H1 (cell line): Measurements from ENCODE around the gene CNIH4. TPM values are rescaled to one million over a fixed set of nuclear protein-coding genes. Genes with fewer than 3 reads are reported as not detected.

Source experiments
- CTCF ChIA-PET: fragments of 300-600 bp; sonication (Branson Sonifier 250); formaldehyde crosslinking; loops from one replicate; lab custom pipeline; 2021; ENCODE audit not compliant: partially characterized antibody; lab: Charles Lee
- POLR2A ChIA-PET: fragments of 300-600 bp; sonication (Branson Sonifier 250); formaldehyde crosslinking; loops from one replicate; lab custom pipeline; 2021; ENCODE audit warnings: inconsistent platforms; ENCODE audit not compliant: partially characterized antibody; lab: Charles Lee
- DNase-seq, 2 experiments: peaks; one replicate each; pipeline versions ENCODE4 v3.0.0 to v3.0.0-alpha.2; 2010 to 2022; ENCODE audit warnings: low spot score in 2 of 2, low read depth in 1 of 2, mixed read lengths in 1 of 2
- FAIRE-seq: peaks from 2 replicates; lab custom pipeline; 2011; peaks lifted over from hg19 to GRCh38; lab: Jason Lieb, UNC
- H2AFZ ChIP-seq: 2 replicates; pipeline ENCODE4 v1.8.1; 2012; ENCODE audit warnings: low read length, inconsistent platforms
- H2AK5ac ChIP-seq: 2 replicates; pipeline ENCODE4 v1.6.1; 2013; ENCODE audit warnings: low read depth, low read length
- H2BK120ac ChIP-seq: replicated peaks from 2 replicates; pipeline ENCODE3; 2013; ENCODE audit warnings: low read depth, low read length, inconsistent platforms
- H2BK12ac ChIP-seq: 2 replicates; pipeline ENCODE4 v1.6.1; 2013; ENCODE audit warnings: low read depth, low read length
- H2BK15ac ChIP-seq: 2 replicates; pipeline ENCODE4 v1.6.1; 2013; ENCODE audit warnings: low read length
- H2BK20ac ChIP-seq: 2 replicates; pipeline ENCODE4 v1.6.1; 2013; ENCODE audit warnings: low read length
- H2BK5ac ChIP-seq: 2 replicates; pipeline ENCODE4 v1.6.1; 2013; ENCODE audit warnings: low read depth, low read length
- H3K14ac ChIP-seq: 2 replicates; pipeline ENCODE4 v1.6.1; 2013; ENCODE audit warnings: inconsistent platforms; ENCODE audit not compliant: insufficient read length
- H3K18ac ChIP-seq: 2 replicates; pipeline ENCODE4 v1.6.1; 2013; ENCODE audit warnings: low read length; ENCODE audit errors: extremely low read depth
- H3K23ac ChIP-seq: 2 replicates; pipeline ENCODE4 v1.6.1; 2013; ENCODE audit warnings: inconsistent platforms; ENCODE audit not compliant: insufficient read length
- H3K23me2 ChIP-seq: 2 replicates; pipeline ENCODE4 v1.6.1; 2013; ENCODE audit warnings: low read depth, low read length
- H3K27ac ChIP-seq: 2 replicates; pipeline ENCODE4 v1.6.1; 2011; ENCODE audit warnings: low read depth, low read length, inconsistent platforms
- H3K27me3 ChIP-seq, 4 experiments: replicated peaks in 1 of 4; 1 replicate in 1 of 4; 2 replicates in 3 of 4; pipeline versions ENCODE4 v1.6.1 to v1.8.1; 2011 to 2013; ENCODE audit warnings: low read length in 3 of 4, mild to moderate bottlenecking in 3 of 4, inconsistent platforms in 2 of 4, mixed read lengths in 2 of 4, moderate library complexity in 1 of 4; ENCODE audit not compliant: control insufficient read depth in 3 of 4, insufficient read depth in 3 of 4; ENCODE audit errors: extremely low read depth in 1 of 4
- H3K36me3 ChIP-seq, 4 experiments: 2 replicates each; pipeline versions ENCODE4 v1.6.1 to v1.8.1; 2011 to 2013; ENCODE audit warnings: mild to moderate bottlenecking in 4 of 4, low read length in 3 of 4, moderate library complexity in 2 of 4, control low read depth in 1 of 4, inconsistent platforms in 1 of 4; ENCODE audit not compliant: insufficient read depth in 4 of 4, control insufficient read depth in 2 of 4
- H3K4ac ChIP-seq: replicated peaks from 2 replicates; pipeline ENCODE3; 2013; ENCODE audit warnings: low read length, low read depth, mixed read lengths, inconsistent platforms; ENCODE audit not compliant: insufficient read length
- H3K4me1 ChIP-seq, 4 experiments: replicated peaks in 1 of 4; 1 replicate in 1 of 4; 2 replicates in 3 of 4; pipeline versions ENCODE4 v1.6.1 to v1.8.1; 2011 to 2013; ENCODE audit warnings: low read length in 3 of 4, inconsistent platforms in 2 of 4, mixed read lengths in 1 of 4; ENCODE audit not compliant: insufficient read depth in 4 of 4, control insufficient read depth in 3 of 4
- H3K4me2 ChIP-seq, 2 experiments: 2 replicates each; pipeline versions ENCODE4 v1.6.1 to v1.8.1; 2011 to 2013; ENCODE audit warnings: low read depth in 2 of 2, low read length in 2 of 2, control low read depth in 1 of 2, inconsistent platforms in 1 of 2, mild to moderate bottlenecking in 1 of 2; ENCODE audit not compliant: insufficient read depth in 1 of 2
- H3K4me3 ChIP-seq, 4 experiments: fragments of 200-600, 300-600 bp in 1 of 4; sonication (generic), shearing (Covaris generic), sonication (Bioruptor Twin) in 1 of 4; 2 replicates each; pipeline versions ENCODE4 v1.5.1 to v1.8.1; 2011 to 2016; ENCODE audit warnings: low read length in 4 of 4, low read depth in 3 of 4, control low read depth in 2 of 4, inconsistent platforms in 2 of 4, mild to moderate bottlenecking in 2 of 4, mixed read lengths in 1 of 4, moderate library complexity in 1 of 4; ENCODE audit not compliant: insufficient read depth in 2 of 4; ENCODE audit errors: extremely low read depth in 1 of 4
- H3K56ac ChIP-seq: replicated peaks from 2 replicates; pipeline ENCODE3; 2013; ENCODE audit warnings: low read depth, mild to moderate bottlenecking, mixed read lengths, low read length, inconsistent platforms; ENCODE audit not compliant: insufficient read length
- H3K79me1 ChIP-seq: 2 replicates; pipeline ENCODE4 v1.6.1; 2013; ENCODE audit warnings: low read depth, low read length, control low read depth
- H3K79me2 ChIP-seq, 2 experiments: 2 replicates each; pipeline versions ENCODE4 v1.6.1 to v1.8.1; 2012 to 2013; ENCODE audit warnings: low read length in 2 of 2, mild to moderate bottlenecking in 2 of 2, inconsistent platforms in 1 of 2; ENCODE audit not compliant: insufficient read depth in 2 of 2, control insufficient read depth in 1 of 2
- H3K9ac ChIP-seq, 4 experiments: replicated peaks in 1 of 4; 1 replicate in 1 of 4; 2 replicates in 3 of 4; pipeline versions ENCODE4 v1.6.1 to v1.8.1; 2011 to 2013; ENCODE audit warnings: low read depth in 3 of 4, low read length in 3 of 4, control low read depth in 2 of 4, mild to moderate bottlenecking in 2 of 4, moderate library complexity in 2 of 4, inconsistent platforms in 1 of 4; ENCODE audit errors: extremely low read depth in 1 of 4
- H3K9me3 ChIP-seq, 2 experiments: 2 replicates each; pipeline versions ENCODE4 v1.6.1 to v1.8.1; 2012 to 2013; ENCODE audit warnings: mild to moderate bottlenecking in 2 of 2, moderate library complexity in 2 of 2, control low read depth in 1 of 2, inconsistent platforms in 1 of 2, low read depth in 1 of 2, low read length in 1 of 2, mixed read lengths in 1 of 2; ENCODE audit not compliant: insufficient read depth in 2 of 2
- H4K20me1 ChIP-seq, 2 experiments: replicated peaks in 1 of 2; 2 replicates each; pipeline versions ENCODE3 to v1.8.1; 2011 to 2013; ENCODE audit warnings: inconsistent platforms in 2 of 2, low read length in 2 of 2, mild to moderate bottlenecking in 1 of 2; ENCODE audit not compliant: insufficient read depth in 2 of 2, control insufficient read depth in 1 of 2
- H4K5ac ChIP-seq: 2 replicates; pipeline ENCODE4 v1.6.1; 2013; ENCODE audit warnings: low read length, low read depth, mixed read lengths, inconsistent platforms; ENCODE audit not compliant: insufficient read length
- H4K8ac ChIP-seq: 2 replicates; pipeline ENCODE4 v1.8.0; 2013; ENCODE audit warnings: mild to moderate bottlenecking, moderate library complexity, low read length, inconsistent platforms; ENCODE audit not compliant: insufficient read depth; ENCODE audit errors: extremely low read depth
- H4K91ac ChIP-seq: replicated peaks from 2 replicates; pipeline ENCODE3; 2013; ENCODE audit warnings: low read length, mixed read lengths, inconsistent platforms; ENCODE audit not compliant: insufficient read length
- EGR1 ChIP-seq: IDR thresholded peaks from 2 replicates; pipeline ENCODE4 v1.6.1; 2011; ENCODE audit warnings: low read depth, low read length, borderline replicate concordance
- GABPA ChIP-seq: IDR thresholded peaks from 2 replicates; pipeline ENCODE4 v1.6.1; 2011; ENCODE audit warnings: mild to moderate bottlenecking, low read length, moderate library complexity, borderline replicate concordance; ENCODE audit not compliant: insufficient read depth
- GTF2F1 ChIP-seq: IDR thresholded peaks from 2 replicates; pipeline ENCODE4 v1.6.1; 2012; ENCODE audit warnings: low read depth, low read length, improper control_type of control experiment, borderline replicate concordance
- POU5F1 ChIP-seq: IDR thresholded peaks from 2 replicates; pipeline ENCODE4 v1.6.1; 2011; ENCODE audit warnings: low read depth, mild to moderate bottlenecking, low read length, moderate library complexity
- RFX5 ChIP-seq: IDR thresholded peaks from 2 replicates; pipeline ENCODE4 v1.6.1; 2011; ENCODE audit warnings: low read depth, low read length, improper control_type of control experiment, borderline replicate concordance
- TAF1 ChIP-seq: IDR thresholded peaks from 2 replicates; pipeline ENCODE4 v1.6.1; 2011; ENCODE audit warnings: mild to moderate bottlenecking, low read depth, low read length
- YY1 ChIP-seq: IDR thresholded peaks from 2 replicates; pipeline ENCODE4 v1.6.1; 2011; ENCODE audit warnings: low read depth, mild to moderate bottlenecking, low read length
- ZNF274 ChIP-seq: IDR thresholded peaks from 2 replicates; pipeline ENCODE4 v1.7.0; 2012; ENCODE audit warnings: low read length, borderline replicate concordance; ENCODE audit errors: extremely low read depth
- WGBS, 2 experiments: shearing (Covaris generic) in 1 of 2; methylation state at CpG; one replicate each; pipeline versions ENCODE4 v1.1.6 to v1.1.7; 2013 to 2015; ENCODE audit warnings: low lambda C conversion rate in 2 of 2, mixed read lengths in 2 of 2, inconsistent platforms in 1 of 2, low coverage in 1 of 2, missing lambda C conversion rate in 1 of 2; ENCODE audit not compliant: insufficient replicate concordance in 2 of 2, insufficient coverage in 1 of 2, insufficient read length in 1 of 2; ENCODE audit errors: extremely low coverage in 1 of 2, missing lambda C conversion rate in 1 of 2; 5-methylcytosine and 5-hydroxymethylcytosine counted together
- polyA plus RNA-seq, 7 experiments: library from polyadenylated mRNA; depleted of rRNA in 3 of 7; stranded (reverse) in 5 of 7; unstranded in 2 of 7; fragments of >200 nt in 5 of 7; fragments of 200-250 nt in 2 of 7; gene quantifications; 1 replicate in 5 of 7; 2 replicates in 1 of 7; 4 replicates in 1 of 7; pipeline versions ENCODE4 v1.2.1 to v1.2.3, GENCODE V29; 2011 to 2013; ENCODE audit warnings: missing spikeins in 2 of 7, mixed read lengths in 2 of 7
- total RNA-seq: library from RNA; stranded (reverse); fragmentation: NEBNext Ultra II Directional; extraction: Animal tissue kit (Norgen Biotek cat#: 25700); gene quantifications from 2 replicates; pipeline ENCODE4 v1.2.1, GENCODE V29; 2021

CNIH4 gene
- total and polyA plus RNA-seq, 2 of the 8 experiments (the other 6 are each of a cell fraction or from before 2014, with no cell fraction given) = 76.2 to 151 TPM

GRCh38 chr1:224378855-224379631 lies 22.4 kb downstream of the CNIH4 start:
- FAIRE-seq = no peak
- no peak overlapping the region for H3K18ac ChIP-seq
- no peak overlapping the region for H3K4me3 ChIP-seq
- H3K9me3 ChIP-seq = no peaks in the 10 kb centered on the region
- H2BK5ac ChIP-seq = no peak overlapping the region
- 92% methylated on average over 7 of the region's 7 CpGs; no CpG with 5 or more reads in 1 of the 2 experiments for WGBS, 2 experiments
- no peak for DNase-seq
- POLR2A ChIA-PET = interaction anchor here (2.7 kb wide), 1 partner anchor 22 kb away, joined by 8 read pairs; the partner anchor contains the start of gene CNIH4
- H4K91ac ChIP-seq = no peak overlapping the region
- H3K23ac ChIP-seq = no peak overlapping the region
- H4K20me1 ChIP-seq = no peaks in the 10 kb centered on the region
- no peaks in the 10 kb centered on the region for H3K79me1 ChIP-seq
- no peak overlapping the region for H2AK5ac ChIP-seq
- TF ChIP-seq ZNF274 (no peak), TAF1 (no peak), GTF2F1 (no peak), POU5F1 (no peak), YY1 (no peak), EGR1 (no peak), RFX5 (no peak), GABPA (no peak)
- TF ChIP-seq, all 59 proteins: peak for 0
- Histone ChIP-seq H2BK15ac (no peak overlapping the region), H3K27me3 (no peaks in the 10 kb centered on the region), H2BK12ac (no peak overlapping the region), H2AFZ (no peak overlapping the region), H3K23me2 (no peaks in the 10 kb centered on the region), H4K5ac (no peak overlapping the region), H2BK120ac (no peak overlapping the region), H3K14ac (no peak overlapping the region), H2BK20ac (no peak overlapping the region), H3K27ac (no peak overlapping the region), H3K79me2 (0 out of 4 replicates have a peak, but pooled peaks cover 0 to under 1% of the 10 kb centered on the region in 2 experiments), H4K8ac (no peak overlapping the region), H3K4me1 (no peaks in the 10 kb centered on the region), H3K36me3 (peaks cover 13 to 56% (median 32%) of the 10 kb centered on the region in 4 experiments), H3K9ac (no peak overlapping the region), H3K56ac (no peak overlapping the region), H3K4ac (no peak overlapping the region), H3K4me2 (no peak overlapping the region)
- CTCF ChIA-PET = interaction anchor here (0.9 kb wide), 1 partner anchor 9 kb away, joined by 4 read pairs; no protein-coding TSS in a partner anchor
